ENCODE data around the gene DEXI.

DEXI gene

DNA sequence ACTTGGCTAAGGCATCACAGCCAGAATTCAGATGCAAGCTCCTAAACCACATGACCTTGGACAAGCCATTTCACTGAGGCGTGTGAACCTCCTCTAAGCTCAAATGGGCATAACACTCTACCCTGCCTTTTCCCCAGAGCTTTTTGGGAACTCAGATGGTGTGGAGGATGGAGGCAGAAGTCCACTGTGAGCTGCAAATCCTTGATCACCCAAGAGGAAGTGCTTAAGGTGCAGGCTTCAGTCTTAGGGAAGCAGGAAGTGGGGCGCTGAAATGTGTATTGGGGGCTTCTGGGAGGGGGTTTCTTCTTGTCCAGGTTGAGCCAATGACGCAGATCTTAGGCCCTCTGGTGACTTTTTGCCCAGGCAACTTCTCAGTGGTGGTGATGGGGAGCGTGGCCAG is 52.4 kb downstream of the DEXI start:
- Mint-ChIP-seq H3K36me3 (ENCODE audit: low read depth) (peaks cover 14% of the 10 kb centered on the region), H3K27me3 (ENCODE audit: low read depth) (peaks cover 13% of the 10 kb centered on the region), H3K4me3 (no peak overlapping the region), H3K27ac (no peak overlapping the region), H3K9me3 (no peaks in the 10 kb centered on the region), H3K4me1 (ENCODE audit: low read depth) (peaks cover 14% of the 10 kb centered on the region)

DNA sequence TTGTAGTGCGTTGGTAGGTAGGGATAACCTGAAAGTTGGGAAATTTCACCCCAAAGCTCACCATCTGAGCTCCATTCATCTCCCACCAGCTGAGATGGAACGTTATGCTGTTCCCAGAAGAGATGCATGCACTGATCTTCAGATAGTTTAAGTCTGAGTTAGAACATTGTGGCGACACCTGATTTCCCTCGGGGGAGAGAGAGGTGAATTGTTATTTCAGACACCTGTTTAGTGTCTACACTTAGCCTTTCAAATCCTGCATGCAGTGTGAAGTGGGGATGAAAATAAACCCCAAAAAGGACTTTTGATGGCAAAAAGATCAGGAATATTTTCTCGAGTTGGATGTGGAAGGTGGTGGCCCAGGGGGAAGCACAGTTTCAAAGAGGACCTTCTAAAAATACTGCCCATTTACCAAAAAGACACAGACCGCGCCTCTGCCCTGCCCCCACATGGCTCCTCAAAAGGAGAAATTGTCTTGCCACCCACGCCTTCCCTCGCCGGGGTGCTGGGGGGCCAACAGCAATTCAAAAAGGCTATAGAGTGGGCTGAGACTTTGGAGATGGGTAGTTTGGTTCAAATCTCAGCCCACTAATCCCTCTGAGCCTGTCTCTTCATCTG is 53.8 kb downstream of the DEXI start:
- Mint-ChIP-seq H3K4me1 (ENCODE audit: low read depth) (peaks cover 18% of the 10 kb centered on the region), H3K27me3 (ENCODE audit: low read depth) (peaks cover 13% of the 10 kb centered on the region), H3K36me3 (ENCODE audit: low read depth) (peaks cover 16% of the 10 kb centered on the region), H3K9me3 (no peaks in the 10 kb centered on the region), H3K4me3 (no peak overlapping the region), H3K27ac (no peak overlapping the region)

DNA sequence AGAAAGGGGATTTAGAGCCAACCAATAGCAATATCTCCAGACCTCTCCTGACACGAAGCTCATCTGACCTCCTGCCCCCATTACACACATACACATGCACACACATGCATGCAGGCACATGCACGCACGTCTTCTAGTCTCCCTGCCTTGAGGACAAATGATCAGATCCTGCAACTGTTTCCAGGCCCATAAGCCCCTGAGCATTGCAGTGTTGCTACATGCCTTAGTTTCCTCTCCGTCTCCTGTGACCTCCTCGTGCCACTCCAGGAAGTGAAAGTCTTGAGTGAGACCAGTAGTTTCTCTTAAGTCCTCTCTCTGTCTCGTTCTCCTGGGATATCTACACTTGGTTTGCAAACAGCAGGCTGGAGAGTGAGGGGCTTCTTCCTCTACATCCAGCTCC is 57.0 kb downstream of the DEXI start:
- peaks cover 19% of the 10 kb centered on the region for H3K36me3 Mint-ChIP-seq (ENCODE audit: low read depth)
- no peaks in the 10 kb centered on the region for H3K9me3 Mint-ChIP-seq
- peaks cover 19% of the 10 kb centered on the region for H3K27me3 Mint-ChIP-seq (ENCODE audit: low read depth)
- H3K4me1 Mint-ChIP-seq (ENCODE audit: low read depth), result peaks cover 35% of the 10 kb centered on the region
- H3K4me3 Mint-ChIP-seq, result no peak overlapping the region
- no peak overlapping the region for H3K27ac Mint-ChIP-seq

DNA sequence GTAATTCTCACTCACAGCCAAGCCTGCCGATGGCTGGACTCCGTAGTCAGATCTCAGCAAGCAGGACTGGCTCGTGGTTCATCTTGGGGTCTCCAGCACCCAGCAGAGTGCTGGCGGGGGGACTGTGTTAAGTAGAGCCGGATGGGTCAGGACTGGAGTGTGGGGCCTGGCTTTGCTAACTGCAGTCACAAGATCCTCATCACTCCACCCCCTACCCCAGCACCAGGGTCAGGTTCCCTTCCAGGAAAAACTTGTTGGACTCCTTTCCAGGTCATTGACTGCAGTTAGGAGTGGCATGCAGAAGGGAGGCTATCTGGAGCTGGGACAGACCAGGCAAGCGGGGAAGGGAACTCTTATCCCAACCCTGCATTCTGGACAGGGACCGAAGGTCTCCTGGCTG is 59.3 kb downstream of the DEXI start:
- H3K4me3 Mint-ChIP-seq, result no peak overlapping the region
- peaks cover 49% of the 10 kb centered on the region for H3K4me1 Mint-ChIP-seq (ENCODE audit: low read depth)
- no peak overlapping the region for H3K27ac Mint-ChIP-seq
- H3K9me3 Mint-ChIP-seq, result no peaks in the 10 kb centered on the region
- peaks cover 18% of the 10 kb centered on the region for H3K27me3 Mint-ChIP-seq (ENCODE audit: low read depth)
- peaks cover 21% of the 10 kb centered on the region for H3K36me3 Mint-ChIP-seq (ENCODE audit: low read depth)

DNA sequence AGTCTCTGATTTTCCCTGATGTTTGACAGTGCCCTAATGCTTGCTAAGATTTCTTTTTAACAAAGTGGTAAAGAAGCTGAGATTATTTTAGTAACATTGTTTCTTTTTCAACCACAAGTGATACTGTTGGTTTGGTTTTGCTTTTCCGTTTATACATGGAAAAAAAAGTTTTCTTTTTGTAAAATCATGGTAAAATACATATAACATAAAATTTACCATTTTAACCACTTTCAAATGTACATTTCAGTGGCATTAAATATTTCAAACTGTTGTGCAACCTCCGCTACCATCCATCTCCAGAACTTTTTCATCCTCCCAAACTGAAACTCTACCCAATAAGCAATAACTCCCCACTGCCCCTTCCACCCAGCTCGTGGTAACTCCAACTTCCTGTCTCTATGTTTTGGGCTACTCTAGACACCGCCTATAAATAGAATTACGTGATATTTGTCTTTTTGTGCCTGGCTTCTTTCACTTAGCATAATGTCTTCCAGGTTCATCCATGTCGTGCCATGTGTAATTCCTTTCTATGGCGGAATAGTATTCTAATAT is 60.7 kb downstream of the DEXI start:
- Mint-ChIP-seq H3K27me3 (ENCODE audit: low read depth) (peaks cover 15% of the 10 kb centered on the region), H3K9me3 (no peaks in the 10 kb centered on the region), H3K4me3 (peak overlapping the region; percentile 70), H3K4me1 (ENCODE audit: low read depth) (peaks cover 57% of the 10 kb centered on the region), H3K36me3 (ENCODE audit: low read depth) (peaks cover 20% of the 10 kb centered on the region), H3K27ac (peak overlapping the region; percentile 62)

DNA sequence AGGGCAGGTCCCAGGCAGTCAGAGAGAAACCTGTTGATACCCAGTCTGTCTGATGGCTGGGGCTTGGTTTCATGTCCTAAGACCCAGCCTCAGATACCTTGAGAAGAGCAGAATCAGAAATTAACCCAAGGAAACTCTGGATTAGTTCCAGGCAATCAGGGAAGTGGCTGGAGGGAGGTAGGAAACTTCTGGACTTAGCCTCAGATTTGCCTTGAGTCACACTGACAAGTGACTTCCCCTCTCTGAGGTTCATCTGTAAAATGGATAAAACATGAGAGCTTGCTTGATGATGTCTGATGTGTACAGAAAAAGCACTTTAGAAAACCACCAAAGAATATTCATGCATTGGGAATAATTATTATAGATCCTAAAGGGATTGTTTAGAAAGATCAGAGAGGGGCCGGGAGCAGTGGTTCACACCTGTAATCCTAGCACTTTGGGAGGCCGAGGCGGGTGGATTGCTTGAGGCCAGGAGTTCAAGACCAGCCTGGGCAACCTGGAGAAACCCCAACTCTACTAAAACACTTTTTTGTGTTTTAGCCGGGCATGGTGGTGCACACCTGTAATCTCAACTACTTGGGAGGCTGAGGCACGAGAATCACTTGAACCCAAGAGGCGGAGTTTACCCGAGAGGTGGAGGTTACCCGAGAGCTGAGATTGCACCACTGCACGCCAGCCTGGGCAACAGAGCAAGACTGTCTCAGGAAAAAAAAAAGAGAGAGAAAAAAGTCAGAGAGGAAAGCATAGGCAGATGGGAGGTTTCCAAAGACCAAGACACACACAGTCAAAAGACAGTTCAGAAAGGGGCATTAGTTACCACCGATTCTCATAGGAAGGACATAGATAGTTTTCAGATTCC is 61.4 kb downstream of the DEXI start:
- Mint-ChIP-seq H3K4me1 (ENCODE audit: low read depth) (peaks cover 63% of the 10 kb centered on the region), H3K27ac (peak overlapping the region; percentile 45), H3K9me3 (no peaks in the 10 kb centered on the region), H3K4me3 (peak overlapping the region; percentile 70), H3K36me3 (ENCODE audit: low read depth) (peaks cover 18% of the 10 kb centered on the region), H3K27me3 (ENCODE audit: low read depth) (peaks cover 17% of the 10 kb centered on the region)

DNA sequence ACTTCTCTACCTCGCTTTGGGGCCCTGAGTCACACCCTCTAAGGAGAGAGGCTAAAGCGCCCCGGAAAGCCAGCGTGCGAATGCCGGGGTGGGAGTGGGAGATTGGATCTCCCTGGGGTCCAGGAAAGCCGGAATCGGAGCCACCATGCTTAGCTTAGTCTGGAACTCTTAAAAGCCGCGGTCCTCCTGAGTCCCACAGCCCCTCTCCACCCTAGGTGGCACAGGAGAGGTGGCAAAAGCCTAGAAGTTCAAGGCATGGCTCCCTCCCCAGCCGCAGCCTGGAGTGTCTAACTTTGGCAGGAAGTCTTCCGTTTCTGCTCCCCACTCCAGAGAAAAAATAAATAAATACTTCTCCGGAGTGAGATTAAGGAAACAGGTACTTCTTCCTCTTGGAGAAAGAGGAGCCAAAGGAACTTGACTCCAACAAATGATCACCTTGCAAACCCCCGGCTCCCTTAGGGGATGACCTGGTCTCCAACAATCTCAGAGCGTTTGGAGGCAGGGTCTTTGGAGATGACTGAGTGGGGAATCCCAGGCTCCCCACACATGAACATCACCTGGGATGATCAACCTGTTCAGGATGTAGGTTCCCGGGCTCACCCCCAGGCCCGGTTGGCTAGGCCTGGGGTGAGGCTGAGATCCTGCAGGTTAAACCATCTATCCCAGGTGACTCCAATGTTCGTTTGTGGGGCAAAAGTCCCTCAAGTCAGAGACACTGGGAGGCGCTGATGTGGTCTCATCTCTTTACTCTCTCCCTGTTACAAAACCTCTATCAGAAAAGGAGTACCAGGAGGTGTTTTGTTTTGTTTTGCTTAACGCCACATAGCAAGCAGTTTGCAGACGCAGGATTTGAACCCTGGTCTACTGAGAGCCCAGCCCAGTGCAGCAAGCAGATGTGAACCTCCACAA is 62.3 kb downstream of the DEXI start:
- peaks cover 66% of the 10 kb centered on the region for H3K4me1 Mint-ChIP-seq (ENCODE audit: low read depth)

More for the DNA sequence above, 62.3 kb downstream of the DEXI start:
- peak overlapping the region; percentile 55 for H3K27ac Mint-ChIP-seq
- peak overlapping the region; percentile 87 for H3K4me3 Mint-ChIP-seq
- peaks cover 20% of the 10 kb centered on the region for H3K27me3 Mint-ChIP-seq (ENCODE audit: low read depth)
- peaks cover 18% of the 10 kb centered on the region for H3K36me3 Mint-ChIP-seq (ENCODE audit: low read depth)
- no peaks in the 10 kb centered on the region for H3K9me3 Mint-ChIP-seq
